Measurements from ENCODE around the gene PAAF1. TPM values are rescaled to one million over a fixed set of nuclear protein-coding genes. Genes with fewer than 3 reads are reported as not detected.

Gene PAAF1
- total and polyA plus RNA-seq, 2 donors (not counting 1 experiment from before 2014, with no cell fraction given), result 9.2 to 17.5 TPM

GRCh38 chr11:73980001-73980961, 103.5 kb downstream of the PAAF1 start:
- Histone ChIP-seq H4K20me1 (ENCODE audit: control insufficient read depth, extremely low read depth, insufficient read depth, low read length) (no peaks in the 10 kb centered on the region), H3K9ac (ENCODE audit: insufficient read depth, low read length) (no peak overlapping the region), H3K9me3 (ENCODE audit: control insufficient read depth, insufficient read depth, low read depth, low read length) (no peaks in the 10 kb centered on the region), H3K36me3 (ENCODE audit: control insufficient read depth, insufficient read depth, low read length) (no peaks in the 10 kb centered on the region), H3K79me2 (ENCODE audit: control insufficient read depth, insufficient read depth, low read length) (no peaks in the 10 kb centered on the region), H3K4me2 (ENCODE audit: extremely low read depth, insufficient read depth, low read length) (no peak overlapping the region), H3K27me3 (ENCODE audit: control insufficient read depth, insufficient read depth, low read length) (no peaks in the 10 kb centered on the region), H3K4me3 (replicated peaks in 1 of 4; ENCODE audit: control extremely low read depth in 1 of 4, insufficient read depth in 1 of 4, low read depth in 3 of 4, low read length in 4 of 4) (no peak overlapping the region), H2AFZ (ENCODE audit: low read length) (no peak overlapping the region), H3K27ac (ENCODE audit: insufficient read depth, low read length) (no peak overlapping the region), H3K4me1 (ENCODE audit: control insufficient read depth, extremely low read depth, insufficient read depth, low read length) (peaks cover 3% of the 10 kb centered on the region)
- TF ChIP-seq CTCF (conservative IDR thresholded peaks at IDR 0.05 in 1 of 2, IDR thresholded peaks at IDR 0.05 in 1 of 2; ENCODE audit: low read depth in 1 of 2, low read length in 2 of 2) (no peak), EZH2 (IDR thresholded peaks at IDR 0.05; ENCODE audit: low read length, missing control alignments) (no peak)
- DNase-seq (ENCODE audit: low read depth in 2 of 2), result peak in 1 of 2 donors; percentile 17

Other genes with a start within 250 kb of the PAAF1 start
- 0.77 and 2.5 TPM in 2 replicates for gene PLEKHB1, start 230.4 kb upstream of the PAAF1 start, total RNA-seq
- 0.37 and 0.41 TPM in 2 replicates for gene PLEKHB1, start 230.4 kb upstream of the PAAF1 start, polyA plus RNA-seq
- 74.2 and 103 TPM in 2 replicates for gene RAB6A, start 115.9 kb upstream of the PAAF1 start, total RNA-seq
- gene RAB6A, start 115.9 kb upstream of the PAAF1 start, polyA plus RNA-seq, result 182 and 255 TPM in 2 replicates
- 25.4 and 32.9 TPM in 2 replicates for gene MRPL48, start 89.1 kb upstream of the PAAF1 start, total RNA-seq
- 46.2 and 46.3 TPM in 2 replicates for gene MRPL48, start 89.1 kb upstream of the PAAF1 start, polyA plus RNA-seq
- 64.7 TPM in 2 replicates for gene COA4, start 153 bp upstream of the PAAF1 start, total RNA-seq
- gene COA4, start 153 bp upstream of the PAAF1 start, polyA plus RNA-seq, result 56.2 and 74.0 TPM in 2 replicates
- gene DNAJB13, start 74.0 kb downstream of the PAAF1 start, total RNA-seq, result 0.17 TPM in 1 of 2 replicates, not detected in the other
- 0.10 TPM in 1 of 2 replicates, not detected in the other for gene DNAJB13, start 74.0 kb downstream of the PAAF1 start, polyA plus RNA-seq
- 0.77 and 4.8 TPM in 2 replicates for gene UCP2, start 105.8 kb downstream of the PAAF1 start, total RNA-seq
- gene UCP2, start 105.8 kb downstream of the PAAF1 start, polyA plus RNA-seq, result 10.7 and 11.5 TPM in 2 replicates
- gene UCP3, start 132.1 kb downstream of the PAAF1 start, total RNA-seq, result 0.26 and 0.33 TPM in 2 replicates
- gene UCP3, start 132.1 kb downstream of the PAAF1 start, polyA plus RNA-seq, result 0.11 and 0.18 TPM in 2 replicates